Stimulated activated CD8-positive, alpha-beta memory T cell treated with anti-CD3 and anti-CD28 coated beads, Interleukin-4, amount 100 ng/mL, for 24 hours (primary cell): Measurements from ENCODE around the gene SLPI.

Experiments
- DNase-seq: peaks from one replicate; pipeline ENCODE4 v3.0.0-alpha.2; 2020; ENCODE audit warnings: low read depth

Gene SLPI

DNA sequence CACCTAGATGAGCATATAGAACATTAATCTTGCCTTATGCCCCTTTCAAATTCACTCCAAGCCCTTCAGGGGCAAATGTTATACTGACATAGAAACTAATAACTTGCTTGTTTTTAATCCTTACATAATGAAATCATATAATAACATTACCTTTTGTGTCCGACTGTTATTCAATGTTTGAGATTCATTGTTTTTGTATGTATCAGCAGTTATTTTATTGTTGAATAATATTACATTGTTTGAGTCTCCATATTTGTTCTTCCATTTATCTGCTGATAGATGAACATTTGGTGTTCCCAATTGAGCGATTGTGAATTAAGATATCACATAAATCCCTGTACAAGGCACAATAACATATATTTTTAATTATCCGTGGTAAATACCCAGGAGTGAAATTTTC, 41.5 kb downstream of the SLPI start:
- DNase-seq = no peak

DNA sequence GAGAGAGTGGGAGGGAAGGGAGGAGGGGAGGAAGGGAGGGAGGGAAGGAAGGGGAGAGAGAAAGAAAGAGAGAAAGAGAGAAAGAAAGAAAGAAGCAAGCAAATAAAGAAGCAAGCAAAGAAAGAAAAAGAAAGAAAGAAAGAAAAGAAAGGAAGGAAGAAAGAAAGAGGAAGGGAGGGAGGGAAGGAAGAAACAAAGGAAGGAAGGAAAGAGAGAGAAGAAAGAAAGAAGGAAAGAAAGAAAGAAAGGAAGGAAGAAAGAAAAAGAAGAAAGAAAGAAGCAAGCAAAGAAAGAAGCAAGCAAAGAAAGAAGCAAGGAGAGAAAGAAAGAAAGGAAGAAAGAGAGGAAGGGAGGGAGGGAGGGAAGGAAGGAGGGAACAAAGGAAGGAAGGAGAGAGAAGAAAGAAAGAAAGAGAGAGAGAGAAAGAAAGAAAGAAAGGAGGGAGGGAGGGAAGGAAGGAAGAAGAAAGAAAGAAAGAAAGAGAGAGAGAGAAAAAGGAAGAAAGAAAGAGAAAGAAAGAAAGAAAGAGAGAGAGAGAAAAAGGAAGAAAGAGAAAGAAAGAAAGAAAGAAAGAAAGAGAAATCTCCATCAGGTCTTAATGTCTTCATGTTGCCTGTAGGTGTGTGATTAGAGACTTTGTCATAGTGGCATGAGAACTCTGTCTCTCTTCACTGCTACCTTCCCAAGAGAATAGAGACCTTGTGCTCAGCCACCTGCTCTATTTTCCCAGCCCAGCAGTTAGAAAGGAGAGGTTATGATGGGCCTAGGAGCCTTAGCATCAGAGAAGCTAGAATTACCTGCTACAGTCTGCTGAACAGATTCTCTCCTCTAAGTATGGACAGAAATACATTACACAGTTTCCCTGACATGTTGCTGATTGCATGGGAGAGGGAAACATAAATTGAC, 42.5 kb downstream of the SLPI start:
- no peak for DNase-seq

DNA sequence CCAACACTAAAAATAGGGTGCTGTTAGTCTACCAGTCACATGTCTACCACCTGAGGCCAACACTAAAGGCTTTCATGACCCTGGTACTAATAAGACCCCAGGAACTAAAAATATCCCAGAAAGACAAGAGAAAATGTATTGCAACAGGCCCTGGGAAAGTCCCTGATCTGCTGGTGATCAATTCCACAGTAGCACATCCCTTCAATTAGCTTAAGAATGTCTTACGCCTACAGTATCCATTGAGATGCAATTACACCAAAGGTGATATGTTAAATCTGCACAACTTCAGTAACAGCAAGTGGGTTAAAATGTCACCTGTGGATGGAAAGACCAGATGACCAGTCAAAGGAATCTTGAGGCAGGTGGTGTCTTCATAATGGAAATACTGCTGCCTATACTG, 44.4 kb downstream of the SLPI start:
- no peak for DNase-seq

DNA sequence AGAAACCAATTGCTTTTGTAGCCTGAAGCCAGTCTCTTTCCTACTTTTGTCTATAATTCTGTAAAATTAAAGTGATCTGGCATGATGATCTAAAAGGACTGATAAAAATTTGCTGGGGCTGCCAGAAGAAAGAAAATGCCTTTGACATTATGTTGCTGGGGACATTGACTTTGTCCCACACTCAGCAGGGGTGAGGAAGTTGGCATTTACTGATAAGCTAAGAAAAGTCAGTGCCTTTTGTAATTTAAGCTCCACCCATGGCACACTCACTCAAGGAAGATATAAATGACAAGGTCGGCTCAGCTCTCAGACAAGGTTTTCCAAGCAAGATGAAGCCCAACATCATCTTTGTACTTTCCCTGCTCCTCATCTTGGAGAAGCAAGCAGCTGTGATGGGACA, 47.6 kb downstream of the SLPI start, which contains the start of gene SEMG1:
SEMG1 (plus strand) TSS at position 309 of the 400 bp plus-strand sequence; CDS start at position 330, 21 bp downstream.
- no peak for DNase-seq
